Measurements from ENCODE around the gene CDK10.
"Not testable (repeated sequence)": the region's sequence is repeated elsewhere in the genome, so short reads cannot be mapped to it uniquely, and the experiment has no call there.

CDK10 gene

DNA sequence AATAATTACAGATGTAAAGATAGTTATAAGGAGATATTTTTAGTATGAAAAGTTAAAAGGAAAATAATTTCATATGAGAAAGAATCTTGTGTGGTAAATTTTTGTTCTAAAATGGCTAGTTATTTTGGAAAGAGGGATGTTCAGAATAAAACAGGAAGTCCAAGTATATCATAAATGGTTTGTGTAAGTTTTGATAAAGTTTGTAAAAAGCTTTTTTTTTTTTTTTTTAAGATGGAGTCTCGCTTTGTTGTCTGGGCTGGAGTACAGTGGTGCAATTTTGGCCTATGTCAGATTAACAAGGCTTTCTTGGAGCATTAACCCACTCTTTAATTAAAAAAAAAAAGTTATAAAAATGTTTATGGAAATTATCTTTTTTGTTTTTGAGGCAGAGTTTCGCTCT, 8.2 kb upstream of the CDK10 start:
- DNase-seq (ENCODE audit: low read depth), result no peak
- no peak overlapping the region for H3K4me3 ChIP-seq (ENCODE audit: low read depth, low read length)
- TF ChIP-seq CTCF (IDR thresholded peaks at IDR 0.05; ENCODE audit: low read depth, low read length, missing control alignments), result no peak
- in situ Hi-C loops (cut with HindIII; ENCODE audit: low sequenced_read_pairs), result loop anchor here (25.0 kb wide), 1 partner anchor 391 kb away; no protein-coding TSS in a partner anchor

- peak overlapping the region; percentile 80 for H3K4me3 ChIP-seq (ENCODE audit: low read depth, low read length)
- TF ChIP-seq CTCF (IDR thresholded peaks at IDR 0.05; ENCODE audit: low read depth, low read length, missing control alignments), result no peak
- no peak for DNase-seq (ENCODE audit: low read depth)
- in situ Hi-C loops (cut with HindIII; ENCODE audit: low sequenced_read_pairs), result loop anchor here (5.0 to 25.0 kb wide), 2 partner anchors 124 to 399 kb away; partner anchors contain the start of gene RPL13
These were observed 573 bp upstream of the CDK10 start for GRCh38 chr16:89685916-89686315.

DNA sequence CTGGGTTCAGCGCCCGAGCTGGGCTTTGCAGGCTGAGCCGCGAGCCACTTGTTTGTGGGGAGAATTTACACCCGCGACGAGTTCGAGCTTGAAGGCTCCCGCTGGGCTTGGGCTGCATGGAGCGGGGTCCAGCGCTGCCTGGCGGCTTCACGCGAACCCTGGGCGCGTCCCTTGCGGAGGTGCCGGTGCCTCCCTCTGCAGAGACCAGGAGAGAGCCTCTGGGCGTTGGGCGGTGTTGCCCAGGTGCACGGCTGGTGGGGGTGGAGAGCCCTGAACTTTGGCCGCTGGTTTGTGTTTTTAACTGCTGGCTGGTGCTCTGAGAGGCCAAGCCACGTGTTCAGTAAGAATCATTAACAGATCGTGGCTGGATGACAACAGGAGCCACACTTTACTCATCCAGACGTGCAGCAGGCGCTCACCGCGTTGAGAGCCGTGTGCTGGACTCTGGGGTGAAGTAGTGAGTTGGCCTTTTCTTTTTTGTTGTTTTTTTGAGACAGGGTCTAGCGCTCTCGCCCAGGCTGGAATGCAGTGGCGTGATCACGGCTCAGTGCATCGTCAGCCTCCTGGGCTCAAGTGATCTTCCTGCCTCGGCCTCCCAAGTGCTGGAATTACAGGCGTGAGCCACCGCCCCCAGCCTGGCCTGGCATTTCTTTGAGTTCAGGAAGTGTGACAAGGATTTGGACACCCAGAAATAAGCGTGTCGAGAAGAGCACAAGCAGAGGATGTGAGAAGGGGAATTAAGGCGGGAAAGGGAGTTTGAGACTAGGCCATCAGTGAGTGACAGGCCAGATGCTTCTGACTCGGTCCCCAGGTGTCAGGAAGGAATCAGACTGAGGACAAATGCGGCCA, 827 bp downstream of the CDK10 start:
- in situ Hi-C loops (cut with HindIII; ENCODE audit: low sequenced_read_pairs), result loop anchor here (5.0 to 25.0 kb wide), 2 partner anchors 125 to 400 kb away; partner anchors contain the start of gene RPL13
- peak; percentile 20 for TF ChIP-seq CTCF (IDR thresholded peaks at IDR 0.05; ENCODE audit: low read depth, low read length, missing control alignments)
- DNase-seq (ENCODE audit: low read depth), result no peak
- H3K4me3 ChIP-seq (ENCODE audit: low read depth, low read length), result peak overlapping the region; percentile 80

- H3K4me3 ChIP-seq (ENCODE audit: low read depth, low read length), result no peak overlapping the region
- no peak for DNase-seq (ENCODE audit: low read depth)
- in situ Hi-C loops (cut with HindIII; ENCODE audit: low sequenced_read_pairs), result loop anchor here (5.0 to 25.0 kb wide), 2 partner anchors 126 to 401 kb away; partner anchors contain the start of gene RPL13
- TF ChIP-seq CTCF (IDR thresholded peaks at IDR 0.05; ENCODE audit: low read depth, low read length, missing control alignments), result no peak
These were observed 1.9 kb downstream of the CDK10 start for GRCh38 chr16:89688395-89688794.

- in situ Hi-C loops (cut with HindIII; ENCODE audit: low sequenced_read_pairs), result loop anchor here (5.0 to 25.0 kb wide), 2 partner anchors 127 to 402 kb away; partner anchors contain the start of gene RPL13
- no peak overlapping the region for H3K4me3 ChIP-seq (ENCODE audit: low read depth, low read length)
- TF ChIP-seq CTCF (IDR thresholded peaks at IDR 0.05; ENCODE audit: low read depth, low read length, missing control alignments), result no peak
- DNase-seq (ENCODE audit: low read depth), result no peak
These were observed 2.7 kb downstream of the CDK10 start for GRCh38 chr16:89689142-89689541.

DNA sequence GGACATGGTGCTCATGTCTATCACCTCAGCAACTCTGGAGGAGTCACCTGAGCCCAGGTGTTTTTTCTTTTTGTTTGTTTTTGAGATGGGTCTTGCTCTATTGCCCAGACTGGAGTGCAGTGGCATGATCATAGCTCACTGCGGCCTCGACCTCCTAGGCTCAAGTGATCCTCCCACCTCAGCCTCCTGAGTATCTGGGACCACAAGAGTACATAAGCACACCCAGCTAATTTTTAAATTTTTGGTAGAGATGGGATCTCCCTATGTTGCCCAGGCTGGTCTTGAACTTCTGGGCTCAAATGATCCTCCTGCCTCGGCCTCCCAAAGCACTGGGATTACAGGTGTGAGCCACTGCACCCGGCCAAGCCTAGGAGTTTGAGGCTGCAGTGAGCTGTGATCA, 3.1 kb downstream of the CDK10 start:
- H3K4me3 ChIP-seq (ENCODE audit: low read depth, low read length); DNase-seq (ENCODE audit: low read depth): not testable (repeated sequence)
- in situ Hi-C loops (cut with HindIII; ENCODE audit: low sequenced_read_pairs), result loop anchor here (5.0 to 25.0 kb wide), 2 partner anchors 127 to 402 kb away; partner anchors contain the start of gene RPL13

- no peak for DNase-seq (ENCODE audit: low read depth)
- in situ Hi-C loops (cut with HindIII; ENCODE audit: low sequenced_read_pairs), result loop anchor here (25.0 kb wide), 1 partner anchor 403 kb away; no protein-coding TSS in a partner anchor
- no peak for TF ChIP-seq CTCF (IDR thresholded peaks at IDR 0.05; ENCODE audit: low read depth, low read length, missing control alignments)
- no peak overlapping the region for H3K4me3 ChIP-seq (ENCODE audit: low read depth, low read length)
These were observed 4.0 kb downstream of the CDK10 start for GRCh38 chr16:89690392-89690901.

All from astrocyte of the cerebellum (primary cell).